K562 (cell line): ENCODE results near the gene FASTKD3. TPM values are rescaled to one million over a fixed set of nuclear protein-coding genes. Genes with fewer than 3 reads are reported as not detected.

ENCODE experiments used
- ATAC-seq: fragments of 200-7000 bp; cut with Tn5 transposase; 3 replicates; pipeline ENCODE4 v1.9.1; 2020; ENCODE audit warnings: moderate library complexity
- BruUV-seq: library from RNA; stranded (reverse); fragments of 400-500 nt; replicated peaks from 2 replicates; lab custom pipeline; 2021; lab: Mats Ljungman, UMichigan
- CTCF ChIA-PET: fragments of 300-600 bp; formaldehyde crosslinking; extraction: SDS; loops from one replicate; lab custom pipeline; 2021; ENCODE audit warnings: low intra/inter-chr PET ratio; lab: Yijun Ruan, JAX
- POLR2A ChIA-PET: fragments of 300-600, 350-650 bp; sonication (Branson Sonifier 250); formaldehyde crosslinking; extraction: SDS; loops from one replicate; lab custom pipeline; 2021; ENCODE audit warnings: antibody characterized with exemption, inconsistent platforms; lab: Yijun Ruan, JAX
- DNase-seq, 4 experiments: peaks; one replicate each; pipeline versions ENCODE4 v3.0.0 to v3.0.0-alpha.2; 2011 to 2018; ENCODE audit warnings: low spot score in 3 of 4, mixed read lengths in 3 of 4; ENCODE audit errors: extremely low read depth in 1 of 4
- FAIRE-seq: peaks from 2 replicates; lab custom pipeline; 2011; peaks lifted over from hg19 to GRCh38; lab: Jason Lieb, UNC
- H2AFZ ChIP-seq: 2 replicates; pipeline ENCODE4 v1.6.0; 2011; ENCODE audit warnings: low read depth, low read length, control low read depth, inconsistent platforms
- H3K27ac ChIP-seq: fragments of 200-600 bp; 3 replicates; pipeline ENCODE4 v1.8.0; 2011; ENCODE audit warnings: low read depth, mild to moderate bottlenecking, control low read depth, inconsistent platforms, low read length, moderate library complexity, mixed read lengths; ENCODE audit errors: extremely low read depth
- H3K27me3 ChIP-seq, 2 experiments: fragments of 300-600 bp in 1 of 2; 2 replicates in 1 of 2; 3 replicates in 1 of 2; pipeline versions ENCODE4 v1.6.0 to v1.8.0; 2011; ENCODE audit warnings: inconsistent platforms in 2 of 2, low read length in 2 of 2, mild to moderate bottlenecking in 1 of 2, mixed read lengths in 1 of 2, moderate library complexity in 1 of 2; ENCODE audit not compliant: control insufficient read depth in 2 of 2, insufficient read depth in 2 of 2
- H3K36me3 ChIP-seq: fragments of 300-600 bp; 3 replicates; pipeline ENCODE4 v1.8.0; 2011; ENCODE audit warnings: mild to moderate bottlenecking, low read length, inconsistent platforms; ENCODE audit not compliant: control insufficient read depth, insufficient read depth
- H3K4me1 ChIP-seq, 2 experiments: fragments of 200-600 bp in 1 of 2; replicated peaks in 1 of 2; 2 replicates in 1 of 2; 3 replicates in 1 of 2; pipeline versions ENCODE4 v1.5.1 to v1.8.0; 2011; ENCODE audit warnings: inconsistent platforms in 2 of 2, low read length in 2 of 2, mild to moderate bottlenecking in 1 of 2, mixed read lengths in 1 of 2, moderate library complexity in 1 of 2; ENCODE audit not compliant: control insufficient read depth in 2 of 2, insufficient read depth in 2 of 2
- H3K4me2 ChIP-seq: 2 replicates; pipeline ENCODE4 v1.6.1; 2011; ENCODE audit warnings: low read length, control low read depth, inconsistent platforms, mixed read lengths; ENCODE audit not compliant: insufficient read depth
- H3K4me3 ChIP-seq: fragments of 200-600 bp; sonication (generic), shearing (Covaris generic); 2 replicates; pipeline ENCODE4 v1.5.1; 2016; ENCODE audit warnings: control low read depth, inconsistent platforms
- H3K79me2 ChIP-seq: fragments of 200-600 bp; 3 replicates; pipeline ENCODE4 v1.8.0; 2011; ENCODE audit warnings: low read length, inconsistent platforms; ENCODE audit not compliant: control insufficient read depth, insufficient read depth
- H3K9ac ChIP-seq, 2 experiments: 2 replicates each; pipeline versions ENCODE4 v1.6.0 to v1.6.1; 2011; ENCODE audit warnings: low read depth in 2 of 2, low read length in 2 of 2, control low read depth in 1 of 2, inconsistent platforms in 1 of 2, mild to moderate bottlenecking in 1 of 2, mixed read lengths in 1 of 2; ENCODE audit not compliant: insufficient read depth in 1 of 2
- H3K9me1 ChIP-seq: one replicate; pipeline ENCODE4 v1.6.0; 2011; ENCODE audit warnings: inconsistent platforms, mild to moderate bottlenecking, low read length, moderate library complexity; ENCODE audit not compliant: control insufficient read depth, insufficient read depth
- H3K9me3 ChIP-seq: replicated peaks from 2 replicates; pipeline ENCODE4 v1.5.1; 2011; ENCODE audit warnings: low read depth, low read length, inconsistent platforms; ENCODE audit not compliant: control insufficient read depth, insufficient read depth
- H4K20me1 ChIP-seq: replicated peaks from 2 replicates; pipeline ENCODE4 v1.6.1; 2011; ENCODE audit warnings: low read length, inconsistent platforms, mixed read lengths; ENCODE audit not compliant: control insufficient read depth, insufficient read depth
- EWSR1 ChIP-seq: fragments of 450-650 bp; IDR thresholded peaks from 2 replicates; pipeline ENCODE4 v1.6.1; 2018; ENCODE audit warnings: borderline replicate concordance, mild to moderate bottlenecking, low read depth, moderate library complexity; ENCODE audit not compliant: partially characterized antibody
- TAF9B ChIP-seq: fragments of 450-650 bp; IDR thresholded peaks from 2 replicates; pipeline ENCODE4 v1.6.1; 2018; ENCODE audit warnings: mild to moderate bottlenecking; ENCODE audit not compliant: partially characterized antibody
- WGBS: fragments of 100-300 bp; shearing (Covaris generic); methylation state at CpG from one replicate; pipeline ENCODE4 v1.1.6; 2016; ENCODE audit warnings: low coverage, mixed read lengths; ENCODE audit not compliant: insufficient coverage; ENCODE audit errors: missing lambda C conversion rate; 5-methylcytosine and 5-hydroxymethylcytosine counted together
- in situ Hi-C: fragments of 300-500 bp; cut with MboI; formaldehyde crosslinking; loops from 4 replicates; pipeline ENCODE4 v1.15.0; 2018; ENCODE audit warnings: inconsistent platforms, mixed read lengths
- intact Hi-C: fragments of 100-400 bp; cut with micrococcal nuclease; formaldehyde crosslinking; loops from 2 replicates; pipeline ENCODE4 v1.14.2; 2022
- polyA plus RNA-seq, 8 experiments: library from polyadenylated mRNA; depleted of rRNA in 4 of 8; stranded (reverse) in 5 of 8; unstranded in 3 of 8; fragments of >200 nt; fragmentation: Nextera tagmentation in 2 of 8; fragmentation: Illumina TruSeq in 1 of 8; extraction: Ambion mirVana in 2 of 8; extraction: Trizol in 1 of 8; gene quantifications; 2 replicates each; pipeline versions ENCODE4 v1.2.1 to v1.2.3, GENCODE V29; 2011 to 2014; ENCODE audit warnings: inconsistent platforms in 1 of 8, missing spikeins in 1 of 8
- total RNA-seq, 7 experiments: library from RNA; depleted of rRNA in 6 of 7; stranded (reverse); fragments of >200 nt in 6 of 7; fragmentation: Illumina TruSeq in 2 of 7; extraction: Trizol in 2 of 7; gene quantifications; 2 replicates each; pipeline versions ENCODE4 v1.2.1 to v1.2.3, GENCODE V29; 2011 to 2021; ENCODE audit warnings: low replicate concordance in 1 of 7
- TF ChIP-seq, protein P1 (sequence below): sonication (generic); formaldehyde crosslinking; IDR thresholded peaks from 2 replicates; pipeline ENCODE4 v1.8.0; 2023; ENCODE audit warnings: mild to moderate bottlenecking, missing genetic modification reagents
- TF ChIP-seq, protein P2 (sequence below): sonication (generic); formaldehyde crosslinking; IDR thresholded peaks from 2 replicates; pipeline ENCODE4 v1.8.0; 2022; ENCODE audit warnings: mild to moderate bottlenecking, missing genetic modification reagents

Gene FASTKD3
- total and polyA plus RNA-seq, 9 of the 15 experiments (the other 6 are each of a cell fraction or from before 2014, with no cell fraction given): 17.1 to 149 (median 47.5) TPM

DNA sequence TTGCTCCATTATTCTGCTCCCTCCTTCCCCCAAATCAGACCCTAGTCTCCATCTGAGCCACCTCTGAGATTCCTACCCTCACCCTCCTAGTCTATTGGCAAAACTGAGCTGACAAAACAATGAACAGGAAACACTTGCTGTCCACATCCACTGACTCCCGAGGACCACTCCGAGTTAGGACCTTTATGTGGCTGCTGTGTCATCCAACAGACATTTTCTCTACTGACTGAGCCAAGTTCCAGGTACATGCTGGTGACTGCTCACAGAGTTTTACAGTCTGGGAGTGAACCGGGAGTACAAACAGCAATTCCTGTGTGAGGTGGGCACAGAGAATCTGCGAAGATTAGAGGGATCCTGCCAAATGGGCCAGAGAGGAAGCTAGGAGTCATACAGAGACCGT is 57.1 kb downstream of the FASTKD3 start:
- H3K9ac ChIP-seq: no peak overlapping the region
- H3K4me3 ChIP-seq: no peak overlapping the region
- H2AFZ ChIP-seq: no peak overlapping the region
- FAIRE-seq: peak; percentile 26
- WGBS: 2% methylated on average over 5 of the region's 5 CpGs
- in situ Hi-C loops (no loop called here), intact Hi-C loops (no loop called here)
- H3K9me1 ChIP-seq: no peaks in the 10 kb centered on the region
- no peaks in the 10 kb centered on the region for H3K79me2 ChIP-seq
- no peak overlapping the region for H3K4me2 ChIP-seq
- H3K27me3 ChIP-seq: peaks cover 9 to 28% of the 10 kb centered on the region in 2 experiments
- no peaks in the 10 kb centered on the region for H3K36me3 ChIP-seq
- no peak for TF ChIP-seq EWSR1
- TF ChIP-seq, protein P1, sequence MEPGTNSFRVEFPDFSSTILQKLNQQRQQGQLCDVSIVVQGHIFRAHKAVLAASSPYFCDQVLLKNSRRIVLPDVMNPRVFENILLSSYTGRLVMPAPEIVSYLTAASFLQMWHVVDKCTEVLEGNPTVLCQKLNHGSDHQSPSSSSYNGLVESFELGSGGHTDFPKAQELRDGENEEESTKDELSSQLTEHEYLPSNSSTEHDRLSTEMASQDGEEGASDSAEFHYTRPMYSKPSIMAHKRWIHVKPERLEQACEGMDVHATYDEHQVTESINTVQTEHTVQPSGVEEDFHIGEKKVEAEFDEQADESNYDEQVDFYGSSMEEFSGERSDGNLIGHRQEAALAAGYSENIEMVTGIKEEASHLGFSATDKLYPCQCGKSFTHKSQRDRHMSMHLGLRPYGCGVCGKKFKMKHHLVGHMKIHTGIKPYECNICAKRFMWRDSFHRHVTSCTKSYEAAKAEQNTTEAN (CRISPR knock-in tag): no peak
- TF ChIP-seq, protein P2, sequence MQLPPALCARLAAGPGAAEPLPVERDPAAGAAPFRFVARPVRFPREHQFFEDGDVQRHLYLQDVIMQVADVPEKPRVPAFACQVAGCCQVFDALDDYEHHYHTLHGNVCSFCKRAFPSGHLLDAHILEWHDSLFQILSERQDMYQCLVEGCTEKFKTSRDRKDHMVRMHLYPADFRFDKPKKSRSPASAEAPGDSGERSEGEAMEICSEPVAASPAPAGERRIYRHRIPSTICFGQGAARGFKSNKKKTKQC (CRISPR knock-in tag): no peak
- no peak for TF ChIP-seq TAF9B
- no peak for ATAC-seq
- peaks cover 2 to 4% of the 10 kb centered on the region in 2 experiments; a peak in 1 of 5 replicates for H3K4me1 ChIP-seq
- H4K20me1 ChIP-seq: no peaks in the 10 kb centered on the region
- no TSS peak for BruUV-seq
- DNase-seq: no peak
- H3K27ac ChIP-seq: no peak overlapping the region
- POLR2A ChIA-PET: no interaction called here
- no peaks in the 10 kb centered on the region for H3K9me3 ChIP-seq
- CTCF ChIA-PET: no interaction called here

Other genes with a start within 250 kb of the FASTKD3 start
- not detected in 2 replicates for gene CFAP90, start 17.9 kb downstream of the FASTKD3 start, total RNA-seq (2014; rRNA removed)
- not detected in 2 replicates for gene CFAP90, start 17.9 kb downstream of the FASTKD3 start, total RNA-seq (2014; rRNA removed; fragmentation: Illumina TruSeq; extraction: Trizol)
- gene CFAP90, start 17.9 kb downstream of the FASTKD3 start, total RNA-seq (2015; rRNA removed; fragmentation: Illumina TruSeq; extraction: Trizol): not detected in 2 replicates
- gene CFAP90, start 17.9 kb downstream of the FASTKD3 start, total RNA-seq (2021): not detected in 2 replicates
- gene CFAP90, start 17.9 kb downstream of the FASTKD3 start, polyA plus RNA-seq (2011; rRNA removed): not detected in 2 replicates
- not detected in 2 replicates for gene CFAP90, start 17.9 kb downstream of the FASTKD3 start, polyA plus RNA-seq (2014; fragmentation: Illumina TruSeq; extraction: Trizol)
- gene CFAP90, start 17.9 kb downstream of the FASTKD3 start, polyA plus RNA-seq (2014; fragmentation: Nextera tagmentation; extraction: Ambion mirVana): not detected
- gene CFAP90, start 17.9 kb downstream of the FASTKD3 start, polyA plus RNA-seq (2014; rRNA removed): not detected in 2 replicates
- 38.4 and 39.3 TPM in 2 replicates for gene MTRR, start 117 bp upstream of the FASTKD3 start, total RNA-seq (2014; rRNA removed)
- gene MTRR, start 117 bp upstream of the FASTKD3 start, total RNA-seq (2014; rRNA removed; fragmentation: Illumina TruSeq; extraction: Trizol): 59.0 and 65.1 TPM in 2 replicates
- gene MTRR, start 117 bp upstream of the FASTKD3 start, total RNA-seq (2015; rRNA removed; fragmentation: Illumina TruSeq; extraction: Trizol): 65.0 and 68.0 TPM in 2 replicates
- gene MTRR, start 117 bp upstream of the FASTKD3 start, total RNA-seq (2021): 69.6 and 73.5 TPM in 2 replicates
- gene MTRR, start 117 bp upstream of the FASTKD3 start, polyA plus RNA-seq (2011; rRNA removed): 70.9 and 75.8 TPM in 2 replicates
- 65.0 and 84.6 TPM in 2 replicates for gene MTRR, start 117 bp upstream of the FASTKD3 start, polyA plus RNA-seq (2014; fragmentation: Illumina TruSeq; extraction: Trizol)
- gene MTRR, start 117 bp upstream of the FASTKD3 start, polyA plus RNA-seq (2014; fragmentation: Nextera tagmentation; extraction: Ambion mirVana): 10 to 100 TPM; 40.4 to 59.4 TPM
- gene MTRR, start 117 bp upstream of the FASTKD3 start, polyA plus RNA-seq (2014; rRNA removed): 66.2 and 76.1 TPM in 2 replicates